Loucy (cell line): ENCODE data around the gene FLRT1.

Source experiments
- H2AFZ ChIP-seq: fragments of 200-600 bp; sonication (generic); 2 replicates; pipeline ENCODE4 v1.6.0; 2016; ENCODE audit warnings: antibody characterized with exemption, mild to moderate bottlenecking, low read length, moderate library complexity
- H3F3A ChIP-seq: fragments of 200-600 bp; 2 replicates; pipeline ENCODE4 v1.6.0; 2016; ENCODE audit warnings: antibody characterized with exemption, low read depth, mild to moderate bottlenecking
- H3K27me3 ChIP-seq: fragments of 200-600 bp; sonication (generic); 2 replicates; pipeline ENCODE4 v1.6.1; 2014; ENCODE audit warnings: low read length, mild to moderate bottlenecking; ENCODE audit not compliant: insufficient read depth, poor library complexity, severe bottlenecking
- H3K36me3 ChIP-seq: fragments of 200-600 bp; sonication (generic); 2 replicates; pipeline ENCODE4 v1.6.1; 2016; ENCODE audit warnings: low read length; ENCODE audit not compliant: insufficient read depth
- H3K4me1 ChIP-seq: fragments of 200-600 bp; sonication (generic); 2 replicates; pipeline ENCODE4 v1.5.1; 2014; ENCODE audit warnings: low read length, mild to moderate bottlenecking; ENCODE audit not compliant: insufficient read depth, poor library complexity, severe bottlenecking
- H3K4me2 ChIP-seq: fragments of 200-600 bp; sonication (generic); 2 replicates; pipeline ENCODE4 v1.6.0; 2014; ENCODE audit warnings: antibody characterized with exemption, low read length, low read depth, mild to moderate bottlenecking; ENCODE audit not compliant: poor library complexity, severe bottlenecking
- H3K4me3 ChIP-seq: fragments of 200-600 bp; sonication (generic); 2 replicates; pipeline ENCODE4 v1.5.1; 2014; ENCODE audit warnings: low read length, mild to moderate bottlenecking, mixed read lengths; ENCODE audit not compliant: poor library complexity, severe bottlenecking
- H3K79me2 ChIP-seq: fragments of 200-600 bp; sonication (generic); 2 replicates; pipeline ENCODE4 v1.6.1; 2014; ENCODE audit warnings: low read length; ENCODE audit not compliant: insufficient read depth
- H3K9ac ChIP-seq: fragments of 200-600 bp; sonication (generic); 2 replicates; pipeline ENCODE4 v1.6.0; 2014; ENCODE audit warnings: mild to moderate bottlenecking, low read depth, low read length, moderate library complexity; ENCODE audit not compliant: poor library complexity, severe bottlenecking
- H3K9me2 ChIP-seq: fragments of 200-600 bp; sonication (generic); replicated peaks from 2 replicates; pipeline ENCODE4 v1.6.1; 2016; ENCODE audit warnings: low read depth, low read length, mixed read lengths
- H3K9me3 ChIP-seq: fragments of 200-600 bp; sonication (generic); 2 replicates; pipeline ENCODE4 v1.6.1; 2014; ENCODE audit warnings: mild to moderate bottlenecking, antibody characterized with exemption, low read length, low read depth; ENCODE audit not compliant: insufficient read depth
- H4K20me1 ChIP-seq: fragments of 200-600 bp; sonication (generic); 2 replicates; pipeline ENCODE4 v1.6.0; 2014; ENCODE audit warnings: antibody characterized with exemption, low read length, mild to moderate bottlenecking; ENCODE audit not compliant: insufficient read depth, poor library complexity, severe bottlenecking
- EZH2phosphoT487 ChIP-seq: fragments of 200-600 bp; IDR thresholded peaks from 2 replicates; pipeline ENCODE4 v1.6.1; 2018; ENCODE audit warnings: antibody characterized with exemption, mild to moderate bottlenecking, moderate library complexity, borderline replicate concordance
- TF ChIP-seq, protein P1 (sequence below): fragments of 200-600 bp; sonication (generic); conservative IDR thresholded peaks from 2 replicates; pipeline ENCODE4 v1.5.1; 2014; ENCODE audit warnings: mild to moderate bottlenecking, antibody characterized with exemption, low read length

Gene FLRT1

DNA sequence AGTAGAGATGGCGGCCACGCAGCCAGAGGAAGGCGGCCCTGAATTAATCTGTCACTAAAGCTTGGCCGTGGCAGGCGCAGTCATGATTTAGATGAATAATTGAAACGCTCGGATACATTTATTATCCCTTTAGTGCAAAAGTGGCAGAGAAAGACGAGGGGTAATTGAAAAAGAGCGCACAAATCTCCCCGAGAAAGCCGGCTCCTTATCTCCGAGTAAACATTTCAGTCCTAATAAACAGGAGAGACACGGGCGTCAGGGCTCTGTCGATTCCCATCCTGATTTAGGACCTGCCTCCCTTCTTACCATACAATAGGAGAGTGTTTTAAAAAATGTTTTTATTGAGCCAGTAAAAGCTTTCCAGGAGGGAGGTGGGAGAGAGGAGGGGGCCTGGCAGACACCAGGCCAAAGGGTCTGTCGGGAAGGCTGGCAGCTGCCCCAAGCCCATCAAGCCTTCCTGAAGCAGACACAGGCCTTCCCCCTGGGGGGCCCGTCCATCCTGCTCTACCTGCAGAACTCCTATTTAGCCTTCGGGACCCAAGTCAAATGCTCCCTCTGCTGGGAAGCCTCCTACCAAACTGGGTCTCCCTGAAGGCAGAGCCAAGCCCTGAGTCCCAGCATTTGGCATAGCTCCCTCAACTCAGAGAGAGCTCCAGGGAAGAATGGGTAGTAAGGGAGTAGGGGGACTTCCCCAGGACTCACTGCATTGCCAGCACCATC is 26.7 kb upstream of the FLRT1 start:
- Histone ChIP-seq H4K20me1 (peaks cover 5% of the 10 kb centered on the region), H3K4me2 (no peak overlapping the region), H3K4me1 (no peaks in the 10 kb centered on the region), H3K27me3 (no peaks in the 10 kb centered on the region), H3F3A (no peaks in the 10 kb centered on the region), H3K79me2 (no peaks in the 10 kb centered on the region), H2AFZ (no peak overlapping the region), H3K9me2 (no peaks in the 10 kb centered on the region), H3K36me3 (no peaks in the 10 kb centered on the region), H3K9ac (no peak overlapping the region), H3K4me3 (no peak overlapping the region), H3K9me3 (no peaks in the 10 kb centered on the region)
- no peak for TF ChIP-seq EZH2phosphoT487
- TF ChIP-seq, protein P1, sequence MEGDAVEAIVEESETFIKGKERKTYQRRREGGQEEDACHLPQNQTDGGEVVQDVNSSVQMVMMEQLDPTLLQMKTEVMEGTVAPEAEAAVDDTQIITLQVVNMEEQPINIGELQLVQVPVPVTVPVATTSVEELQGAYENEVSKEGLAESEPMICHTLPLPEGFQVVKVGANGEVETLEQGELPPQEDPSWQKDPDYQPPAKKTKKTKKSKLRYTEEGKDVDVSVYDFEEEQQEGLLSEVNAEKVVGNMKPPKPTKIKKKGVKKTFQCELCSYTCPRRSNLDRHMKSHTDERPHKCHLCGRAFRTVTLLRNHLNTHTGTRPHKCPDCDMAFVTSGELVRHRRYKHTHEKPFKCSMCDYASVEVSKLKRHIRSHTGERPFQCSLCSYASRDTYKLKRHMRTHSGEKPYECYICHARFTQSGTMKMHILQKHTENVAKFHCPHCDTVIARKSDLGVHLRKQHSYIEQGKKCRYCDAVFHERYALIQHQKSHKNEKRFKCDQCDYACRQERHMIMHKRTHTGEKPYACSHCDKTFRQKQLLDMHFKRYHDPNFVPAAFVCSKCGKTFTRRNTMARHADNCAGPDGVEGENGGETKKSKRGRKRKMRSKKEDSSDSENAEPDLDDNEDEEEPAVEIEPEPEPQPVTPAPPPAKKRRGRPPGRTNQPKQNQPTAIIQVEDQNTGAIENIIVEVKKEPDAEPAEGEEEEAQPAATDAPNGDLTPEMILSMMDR = no peak

DNA sequence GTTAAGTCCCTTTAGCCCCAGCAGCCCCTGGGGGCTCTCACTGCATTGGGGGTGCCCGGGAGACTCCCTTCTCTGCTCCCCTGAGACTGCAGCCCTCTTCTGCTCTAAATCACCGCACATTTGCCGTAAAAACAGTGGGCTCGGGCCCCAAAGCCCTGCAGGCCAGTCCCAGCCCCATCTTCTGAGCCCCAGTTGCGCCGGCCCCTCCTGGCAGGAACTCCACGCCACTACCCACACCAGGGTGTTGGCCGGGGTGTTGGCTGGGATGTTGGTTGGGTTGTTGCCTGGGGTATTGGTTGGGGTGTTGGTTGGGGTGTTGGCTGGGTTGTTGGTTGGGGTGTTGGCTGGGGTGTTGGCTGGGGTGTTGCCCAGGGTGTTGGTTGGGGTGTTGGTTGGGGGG is 26.0 kb upstream of the FLRT1 start:
- TF ChIP-seq EZH2phosphoT487 = no peak
- TF ChIP-seq, protein P1 = no peak
- no peak overlapping the region for H3K4me2 ChIP-seq
- H3K4me1 ChIP-seq = no peaks in the 10 kb centered on the region
- H3K4me3 ChIP-seq = no peak overlapping the region
- no peaks in the 10 kb centered on the region for H3K9me3 ChIP-seq
- no peaks in the 10 kb centered on the region for H3K79me2 ChIP-seq
- no peaks in the 10 kb centered on the region for H3K9me2 ChIP-seq
- no peak overlapping the region for H3K9ac ChIP-seq
- no peaks in the 10 kb centered on the region for H4K20me1 ChIP-seq
- no peaks in the 10 kb centered on the region for H3F3A ChIP-seq
- H2AFZ ChIP-seq = no peak overlapping the region
- no peaks in the 10 kb centered on the region for H3K27me3 ChIP-seq
- no peaks in the 10 kb centered on the region for H3K36me3 ChIP-seq

DNA sequence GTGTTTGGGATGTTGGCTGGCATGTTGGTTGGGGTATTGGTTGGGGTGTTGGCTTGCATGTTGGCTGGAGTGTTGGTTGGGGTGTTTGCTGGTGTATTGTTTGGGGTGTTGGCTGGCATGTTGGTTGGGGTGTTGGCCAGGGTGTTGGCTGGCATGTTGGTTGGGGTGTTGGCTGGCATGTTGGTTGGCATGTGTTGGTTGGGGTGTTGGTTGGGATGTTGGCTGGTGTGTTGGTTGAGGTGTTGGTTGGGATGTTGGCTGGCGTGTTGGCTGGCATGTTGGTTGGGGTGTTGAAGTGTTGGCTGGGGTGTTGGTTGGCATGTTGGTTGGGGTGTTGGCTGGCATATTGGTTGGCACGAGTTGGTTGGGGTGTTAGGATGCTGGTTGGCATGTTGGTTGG is 24.9 kb upstream of the FLRT1 start:
- TF ChIP-seq, protein P1 = no peak
- no peak for TF ChIP-seq EZH2phosphoT487
- no peaks in the 10 kb centered on the region for H3K4me1 ChIP-seq
- H2AFZ ChIP-seq = no peak overlapping the region
- H3K36me3 ChIP-seq = no peaks in the 10 kb centered on the region
- no peaks in the 10 kb centered on the region for H3K27me3 ChIP-seq
- no peaks in the 10 kb centered on the region for H3F3A ChIP-seq
- no peaks in the 10 kb centered on the region for H3K9me2 ChIP-seq
- no peak overlapping the region for H3K4me3 ChIP-seq
- H4K20me1 ChIP-seq = no peaks in the 10 kb centered on the region
- H3K79me2 ChIP-seq = no peaks in the 10 kb centered on the region
- H3K9me3 ChIP-seq = no peaks in the 10 kb centered on the region
- H3K9ac ChIP-seq = no peak overlapping the region
- no peak overlapping the region for H3K4me2 ChIP-seq
